HG03280 (cell line): ENCODE data around the gene SLC4A2.
A peak's percentile ranks its signal among the peaks of the same experiment; 100 is the strongest.
"Not testable (repeated sequence)": the region's sequence is repeated elsewhere in the genome, so short reads cannot be mapped to it uniquely, and the experiment has no call there.

Source experiments
- ATAC-seq: cut with Tn5 transposase; IDR thresholded peaks from one replicate; pipeline ENCODE4 v1.9.1; 2021; ENCODE audit warnings: mild to moderate bottlenecking, moderate library complexity; ENCODE audit not compliant: unreplicated experiment

SLC4A2 gene

GRCh38 chr7:151040616-151041375 is 18.6 kb upstream of the SLC4A2 start:
- no peak for ATAC-seq

- ATAC-seq: not testable (repeated sequence)
These were observed 15.9 kb upstream of the SLC4A2 start for GRCh38 chr7:151043449-151043848.

GRCh38 chr7:151043959-151044358 is 15.4 kb upstream of the SLC4A2 start:
- no peak for ATAC-seq

GRCh38 chr7:151045262-151045661 is 14.1 kb upstream of the SLC4A2 start:
- ATAC-seq: no peak

GRCh38 chr7:151045967-151046366 is 13.4 kb upstream of the SLC4A2 start:
- ATAC-seq: no peak

GRCh38 chr7:151046603-151047573 is 12.5 kb upstream of the SLC4A2 start:
- ATAC-seq: no peak

- no peak for ATAC-seq
These were observed 11.2 kb upstream of the SLC4A2 start, which contains the start of gene ASIC3 for GRCh38 chr7:151047976-151048815. TSS of gene ASIC3 (plus strand) at chr7:151048531. CDS start at chr7:151048886, 355 bp downstream.

GRCh38 chr7:151048911-151049463 is 10.4 kb upstream of the SLC4A2 start:
- ATAC-seq: no peak

GRCh38 chr7:151051108-151051507 is 8.3 kb upstream of the SLC4A2 start:
- ATAC-seq: no peak

GRCh38 chr7:151053096-151053495 is 6.3 kb upstream of the SLC4A2 start:
- no peak for ATAC-seq

GRCh38 chr7:151053751-151054150 is 5.6 kb upstream of the SLC4A2 start:
- no peak for ATAC-seq

GRCh38 chr7:151056283-151056665 is 3.1 kb upstream of the SLC4A2 start:
- no peak for ATAC-seq

GRCh38 chr7:151056666-151057505 is 2.5 kb upstream of the SLC4A2 start:
- ATAC-seq: no peak

GRCh38 chr7:151057506-151057988 is 1.8 kb upstream of the SLC4A2 start, which contains the start of gene CDK5:
TSS of gene CDK5 (minus strand) at chr7:151057897. CDS start at chr7:151057848, 49 bp downstream.
- ATAC-seq: peak; percentile 7

GRCh38 chr7:151057989-151058780 is 1.2 kb upstream of the SLC4A2 start:
- peak; percentile 88 for ATAC-seq

- ATAC-seq: no peak
These were observed 515 bp upstream of the SLC4A2 start for GRCh38 chr7:151058781-151059366.

GRCh38 chr7:151060113-151060415 is 675 bp downstream of the SLC4A2 start:
- ATAC-seq: no peak
